ENCODE results near the gene ESRRA.
"Not testable (repeated sequence)": the region's sequence is repeated elsewhere in the genome, so short reads cannot be mapped to it uniquely, and the experiment has no call there.

The ESRRA gene

GRCh38 chr11:64292460-64293254 lies 12.7 kb upstream of the ESRRA start:
- no peak for DNase-seq

- DNase-seq, result peak; percentile 41
Measured at GRCh38 chr11:64294774-64295173, 10.6 kb upstream of the ESRRA start.

- DNase-seq, result no peak
Measured at GRCh38 chr11:64295760-64296159, 9.6 kb upstream of the ESRRA start.

GRCh38 chr11:64296236-64296635 lies 9.1 kb upstream of the ESRRA start:
- DNase-seq, result no peak

- DNase-seq, result no peak
Measured at GRCh38 chr11:64296830-64297698, 8.3 kb upstream of the ESRRA start.

- DNase-seq, result no peak
Measured at GRCh38 chr11:64297699-64298358, 7.5 kb upstream of the ESRRA start.

GRCh38 chr11:64298966-64299846 lies 6.1 kb upstream of the ESRRA start:
- no peak for DNase-seq

GRCh38 chr11:64299847-64300648 lies 5.3 kb upstream of the ESRRA start, which contains the start of gene CATSPERZ:
Gene CATSPERZ (plus strand): TSS chr11:64300358. CDS start chr11:64300411, 53 bp downstream.
- no peak for DNase-seq

GRCh38 chr11:64303109-64304031 lies 2.0 kb upstream of the ESRRA start:
- no peak for DNase-seq

GRCh38 chr11:64304032-64304315 lies 1.4 kb upstream of the ESRRA start:
- no peak for DNase-seq

- peak; percentile 88 for DNase-seq
Measured at GRCh38 chr11:64304316-64305072, 830 bp upstream of the ESRRA start.

- peak; percentile 53 for DNase-seq
Measured at GRCh38 chr11:64305691-64306562, 603 bp downstream of the ESRRA start.

- no peak for DNase-seq
Measured at GRCh38 chr11:64306563-64306875, 1.2 kb downstream of the ESRRA start.

- no peak for DNase-seq
Measured at GRCh38 chr11:64306876-64307622, 1.7 kb downstream of the ESRRA start.

- DNase-seq, result not testable (repeated sequence)
Measured at GRCh38 chr11:64307795-64308194, 2.5 kb downstream of the ESRRA start.

GRCh38 chr11:64312947-64313346 lies 7.6 kb downstream of the ESRRA start:
- DNase-seq, result no peak

GRCh38 chr11:64313491-64314145 lies 8.3 kb downstream of the ESRRA start:
- DNase-seq, result no peak

Data from fibroblast of skin of scalp (primary cell).